Heart left ventricle (tissue), 16 donors: Measurements from ENCODE around the gene RWDD3. TPM values are rescaled to one million over a fixed set of nuclear protein-coding genes. Genes with fewer than 3 reads are reported as not detected.

Source experiments
- ATAC-seq, 4 donors: fragments of 200-7000 bp; cut with Tn5 transposase; one replicate each; pipeline ENCODE4 v1.9.1; 2020 to 2022; ENCODE audit warnings: moderate library complexity in 4 of 4, mild to moderate bottlenecking in 3 of 4, moderate number of reproducible peaks in 1 of 4
- DNase-seq, 5 donors: peaks; one replicate each; pipeline ENCODE4 v3.0.0-alpha.2; 2020
- H3K27ac ChIP-seq, 12 donors: fragments of 200-600 bp; sonication (generic) in 4 of 12; one replicate each; pipeline versions ENCODE4 v1.5.0 to v1.8.0; 2016 to 2022; ENCODE audit warnings: mild to moderate bottlenecking in 2 of 12
- H3K27me3 ChIP-seq, 9 donors: fragments of 200-600 bp; sonication (generic) in 2 of 9; one replicate each; pipeline versions ENCODE4 v1.5.1 to v1.8.0; 2016 to 2022; ENCODE audit warnings: mild to moderate bottlenecking in 3 of 9
- H3K36me3 ChIP-seq, 9 donors: fragments of 200-600 bp; sonication (generic) in 2 of 9; one replicate each; pipeline versions ENCODE4 v1.5.0 to v1.8.0; 2018 to 2022; ENCODE audit warnings: mild to moderate bottlenecking in 2 of 9
- H3K4me1 ChIP-seq, 12 donors: fragments of 200-600 bp; sonication (generic) in 4 of 12; one replicate each; pipeline versions ENCODE4 v1.5.0 to v1.8.0; 2016 to 2022; ENCODE audit warnings: mild to moderate bottlenecking in 3 of 12
- H3K4me3 ChIP-seq, 12 donors: fragments of 200-600 bp; sonication (generic) in 4 of 12; one replicate each; pipeline versions ENCODE4 v1.5.0 to v1.8.0; 2017 to 2022; ENCODE audit warnings: mild to moderate bottlenecking in 9 of 12, moderate library complexity in 4 of 12
- H3K9me3 ChIP-seq, 12 donors: fragments of 200-600 bp; sonication (generic) in 4 of 12; one replicate each; pipeline versions ENCODE4 v1.5.0 to v1.8.0; 2016 to 2022; ENCODE audit warnings: mild to moderate bottlenecking in 1 of 12
- POLR2A ChIP-seq, 2 donors: fragments of 450-650 bp; IDR thresholded peaks; one replicate each; pipeline ENCODE4 v1.6.1; 2017; ENCODE audit warnings: antibody characterized with exemption in 2 of 2, mild to moderate bottlenecking in 2 of 2, moderate library complexity in 2 of 2
- WGBS, 4 donors: extraction: QIAGEN DNeasy Blood & Tissue Kit in 2 of 4; methylation state at CpG; one replicate each; pipeline versions ENCODE4 v1.1.5 to v1.1.7; 2013 to 2018; 5-methylcytosine and 5-hydroxymethylcytosine counted together
- intact Hi-C, 10 donors: fragments of 100-400 bp; cut with DNase I; formaldehyde crosslinking; loops; one replicate each; pipeline versions ENCODE4 v1.11.1 to v1.14.2; 2022
- polyA plus RNA-seq, 2 donors: library from polyadenylated mRNA; stranded (reverse); fragments of 200-250 nt; gene quantifications; one replicate each; pipeline ENCODE4 v1.2.3, GENCODE V29; 2013
- total RNA-seq, 9 donors: library from RNA; depleted of rRNA in 2 of 9; stranded (reverse); fragments of >200 nt in 2 of 9; fragmentation: NEBNext Ultra II Directional in 3 of 9; extraction: Animal tissue kit (Norgen Biotek cat#: 25700) in 3 of 9; gene quantifications; one replicate each; pipeline versions ENCODE4 v1.1.0 to v1.2.4, GENCODE V29; 2016 to 2023
- TF ChIP-seq, protein P1 (sequence below), 12 donors: fragments of 200-600 bp; sonication (generic) in 4 of 12; IDR thresholded peaks; one replicate each; pipeline versions ENCODE4 v1.5.0 to v1.8.0; 2018 to 2022; ENCODE audit warnings: antibody characterized with exemption in 12 of 12, mild to moderate bottlenecking in 5 of 12
- donor health status: ischemic (EF 13 %, LVEDD 7.1; RV severe dilation, severe dysfunction).
- donor health status: healthy with polysubstance abuse.
- donor health status: DM: no; HTN: yes; CAD: no.
- donor health status: DM: no; HTN: no; CAD: no.
- donor health status: ischemic (EF 25% LVEDD 6.9; RV normal size, moderate dysfunction).
- donor health status: ischemic (EF 25% LVEDD 5.7; RV mildly dilated, moderate dysfunction).
- donor health status: healthy.
- donor health status: DM: yes; HTN: yes; CAD: no.
- donor health status: ischemic (EF 35%, LVEDD 5.7; RV mildly dilated, moderate dysfunction).
- donor health status: nonischemic (EF 11% LVEDD 7.7; RV severe dilation, severe dysfunction).
- donor health status: DM: yes; HTN: yes; CAD: no.
- donor health status: PGD.
- donor health status: ischemic (EF 29% LVEDD 5.4; RV normal size, mild dysfunction).
- donor health status: nonischemic (EF 23%, LVEDD 6.1; RV moderate dilation, normal function).

RWDD3 gene
- total and polyA plus RNA-seq, 11 donors: 8.9 to 41.1 (median 14.8) TPM

DNA sequence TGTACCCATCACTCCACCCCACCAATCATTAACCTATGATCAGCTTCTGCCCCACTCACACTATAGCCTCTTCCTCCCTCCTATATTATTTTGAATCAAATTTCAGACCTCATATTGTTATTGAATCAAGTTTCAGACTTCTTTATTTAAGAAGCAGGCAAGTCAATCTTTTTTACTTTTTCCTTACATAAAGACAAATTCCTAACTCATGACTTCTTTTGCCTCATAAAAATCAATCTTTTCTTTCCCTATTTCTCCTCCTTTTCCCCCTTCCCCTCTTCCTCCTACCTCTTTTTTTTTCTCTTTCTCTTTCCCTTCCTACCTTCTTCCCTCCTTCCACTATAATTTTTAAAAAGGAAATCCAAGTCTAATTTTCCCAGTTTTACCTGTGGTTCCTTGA, 4.3 kb upstream of the RWDD3 start:
- no peak for ATAC-seq
- H3K4me3 ChIP-seq: no peak overlapping the region
- H3K27me3 ChIP-seq: no peaks in the 10 kb centered on the region
- peaks cover 0 to 56% (median 23%) of the 10 kb centered on the region in 12 donors for H3K4me1 ChIP-seq
- H3K27ac ChIP-seq: peak overlapping the region in 3 of 12 donors; percentile 19 to 95 (median 94)
- intact Hi-C loops: loop anchor here in 6 of 10 donors (5.0 to 10.0 kb wide), 9 partner anchors 32 to 812 kb away; partner anchors contain the start of genes TLCD4 (in 3 of the 6), ABCD3 (in 1 of the 6) and ALG14 (in 1 of the 6)
- no peaks in the 10 kb centered on the region for H3K36me3 ChIP-seq
- DNase-seq: no peak
- TF ChIP-seq, protein P1, sequence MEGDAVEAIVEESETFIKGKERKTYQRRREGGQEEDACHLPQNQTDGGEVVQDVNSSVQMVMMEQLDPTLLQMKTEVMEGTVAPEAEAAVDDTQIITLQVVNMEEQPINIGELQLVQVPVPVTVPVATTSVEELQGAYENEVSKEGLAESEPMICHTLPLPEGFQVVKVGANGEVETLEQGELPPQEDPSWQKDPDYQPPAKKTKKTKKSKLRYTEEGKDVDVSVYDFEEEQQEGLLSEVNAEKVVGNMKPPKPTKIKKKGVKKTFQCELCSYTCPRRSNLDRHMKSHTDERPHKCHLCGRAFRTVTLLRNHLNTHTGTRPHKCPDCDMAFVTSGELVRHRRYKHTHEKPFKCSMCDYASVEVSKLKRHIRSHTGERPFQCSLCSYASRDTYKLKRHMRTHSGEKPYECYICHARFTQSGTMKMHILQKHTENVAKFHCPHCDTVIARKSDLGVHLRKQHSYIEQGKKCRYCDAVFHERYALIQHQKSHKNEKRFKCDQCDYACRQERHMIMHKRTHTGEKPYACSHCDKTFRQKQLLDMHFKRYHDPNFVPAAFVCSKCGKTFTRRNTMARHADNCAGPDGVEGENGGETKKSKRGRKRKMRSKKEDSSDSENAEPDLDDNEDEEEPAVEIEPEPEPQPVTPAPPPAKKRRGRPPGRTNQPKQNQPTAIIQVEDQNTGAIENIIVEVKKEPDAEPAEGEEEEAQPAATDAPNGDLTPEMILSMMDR (IDR thresholded peaks at IDR 0.05): no peak
- TF ChIP-seq POLR2A (IDR thresholded peaks at IDR 0.05): no peak
- H3K9me3 ChIP-seq: no peaks in the 10 kb centered on the region

DNA sequence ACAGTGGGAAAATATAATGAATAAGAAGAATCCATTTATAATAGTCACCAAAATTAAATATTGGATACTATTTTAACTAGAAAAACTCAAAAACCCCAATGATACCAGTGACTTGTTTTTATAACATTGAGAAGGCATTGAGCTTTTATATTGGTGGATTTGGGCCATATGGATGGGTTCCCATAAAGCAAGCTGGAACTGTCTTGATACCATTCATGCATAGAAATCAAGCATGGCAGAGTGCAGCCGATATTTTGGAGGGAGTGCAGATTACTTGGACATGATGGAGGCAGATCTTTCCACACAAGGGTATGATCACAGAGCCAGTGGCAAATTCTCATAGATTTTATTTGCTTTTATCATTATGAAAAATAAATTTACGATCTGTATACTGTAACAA, 3.8 kb upstream of the RWDD3 start:
- no peaks in the 10 kb centered on the region for H3K36me3 ChIP-seq
- intact Hi-C loops: loop anchor here in 6 of 10 donors (5.0 to 10.0 kb wide), 9 partner anchors 33 to 813 kb away; partner anchors contain the start of genes TLCD4 (in 3 of the 6), ABCD3 (in 1 of the 6) and ALG14 (in 1 of the 6)
- no peak overlapping the region for H3K4me3 ChIP-seq
- peak overlapping the region in 7 of 12 donors; percentile 14 to 97 (median 90) for H3K27ac ChIP-seq
- no peaks in the 10 kb centered on the region for H3K9me3 ChIP-seq
- no peak for TF ChIP-seq POLR2A (IDR thresholded peaks at IDR 0.05)
- TF ChIP-seq, protein P1 (IDR thresholded peaks at IDR 0.05): no peak
- H3K4me1 ChIP-seq: peaks cover 0 to 60% (median 25%) of the 10 kb centered on the region in 12 donors
- ATAC-seq (no peak), DNase-seq (no peak)
- H3K27me3 ChIP-seq: no peaks in the 10 kb centered on the region
- WGBS, 4 donors: 70 to 85% (median 78%) methylated on average over 2 of the region's 2 CpGs

DNA sequence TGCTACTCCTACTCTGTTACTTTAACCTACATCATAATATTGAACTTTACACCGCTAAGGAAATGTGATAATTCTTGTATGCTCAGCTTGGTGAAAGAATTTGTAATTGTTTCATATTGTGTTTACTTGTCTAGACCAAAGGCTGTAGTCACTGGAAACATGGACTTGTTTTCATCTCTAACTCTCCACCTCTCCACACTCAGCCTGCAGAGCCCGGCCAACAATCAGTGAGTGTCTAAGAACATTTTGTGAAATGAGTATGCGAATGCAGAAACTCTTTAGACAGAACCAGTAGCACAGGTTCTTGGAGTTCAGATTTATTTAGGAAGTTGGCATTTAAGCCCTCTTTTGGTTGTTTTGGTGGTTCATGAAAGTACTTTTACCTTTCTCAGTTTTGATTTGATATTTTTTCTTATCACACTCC, 3.2 kb upstream of the RWDD3 start:
- ATAC-seq: peak; percentile 10 to 49 (median 18)
- 54 to 69% (median 60%) methylated on average over 3 of the region's 3 CpGs for WGBS, 4 donors
- intact Hi-C loops: loop anchor here in 6 of 10 donors (5.0 to 10.0 kb wide), 9 partner anchors 33 to 813 kb away; partner anchors contain the start of genes TLCD4 (in 3 of the 6), ABCD3 (in 1 of the 6) and ALG14 (in 1 of the 6)
- peak overlapping the region in 8 of 12 donors; percentile 33 to 97 (median 90) for H3K27ac ChIP-seq
- H3K27me3 ChIP-seq: no peaks in the 10 kb centered on the region
- TF ChIP-seq, protein P1 (IDR thresholded peaks at IDR 0.05): no peak
- TF ChIP-seq POLR2A (IDR thresholded peaks at IDR 0.05): no peak
- H3K36me3 ChIP-seq: no peaks in the 10 kb centered on the region
- peaks cover 0 to 64% (median 26%) of the 10 kb centered on the region in 12 donors for H3K4me1 ChIP-seq
- H3K4me3 ChIP-seq: no peak overlapping the region
- peak in 1 of 5 donors; percentile 38 for DNase-seq
- no peaks in the 10 kb centered on the region for H3K9me3 ChIP-seq

DNA sequence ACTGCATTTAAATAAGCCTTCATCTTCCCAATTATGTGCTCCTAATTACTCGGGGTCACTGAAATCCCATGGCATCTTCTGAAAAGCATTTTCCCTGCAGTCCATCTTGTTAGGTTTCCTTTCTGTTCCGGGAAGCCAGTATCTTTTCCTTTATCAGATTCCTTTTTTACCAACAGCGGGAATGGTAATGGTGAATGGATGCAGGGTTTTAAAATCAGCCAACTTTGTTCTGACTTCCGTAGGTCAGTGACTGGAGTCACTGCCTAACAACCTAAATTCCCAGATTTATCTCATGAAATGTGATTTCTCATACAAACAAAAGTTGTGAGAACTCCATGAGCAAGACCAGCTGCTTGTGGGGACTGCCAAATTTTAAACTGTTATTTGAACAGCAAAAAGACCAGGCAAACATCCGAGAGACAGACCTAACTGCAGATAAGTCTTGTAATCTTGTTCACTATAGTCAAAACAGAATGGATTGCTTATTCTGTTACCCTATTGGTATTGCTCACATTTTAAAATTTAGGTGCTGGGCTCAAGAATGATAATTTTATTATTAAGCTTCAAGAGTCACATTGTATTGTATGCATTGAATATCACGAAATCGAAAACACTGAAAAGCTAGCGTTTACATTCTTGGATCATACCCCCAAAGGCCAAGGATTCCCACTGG, 1.2 kb upstream of the RWDD3 start:
- H3K9me3 ChIP-seq: no peaks in the 10 kb centered on the region
- peak in 1 of 4 donors; percentile 1 for ATAC-seq
- H3K4me1 ChIP-seq: peaks cover 0 to 79% (median 40%) of the 10 kb centered on the region in 12 donors
- TF ChIP-seq, protein P1 (IDR thresholded peaks at IDR 0.05): no peak
- TF ChIP-seq POLR2A (IDR thresholded peaks at IDR 0.05): no peak
- H3K36me3 ChIP-seq: no peaks in the 10 kb centered on the region
- no peaks in the 10 kb centered on the region for H3K27me3 ChIP-seq
- H3K27ac ChIP-seq: peak overlapping the region; percentile 76 to 97 (median 93)
- H3K4me3 ChIP-seq: peak overlapping the region; percentile 73 to 95 (median 88)
- 19 to 40% (median 25%) methylated on average over 8 of the region's 8 CpGs for WGBS, 4 donors
- DNase-seq: no peak
- intact Hi-C loops: loop anchor here in 8 of 10 donors (1.0 to 10.0 kb wide), 12 partner anchors 35 to 815 kb away; partner anchors contain the start of genes TLCD4 (in 6 of the 8), ALG14 (in 3 of the 8) and ABCD3 (in 1 of the 8)
